IMR-90 (cell line): ENCODE results near the gene MOB1B. TPM values are rescaled to one million over a fixed set of nuclear protein-coding genes. Genes with fewer than 3 reads are reported as not detected.

Source experiments
- ATAC-seq: fragments of 200-7000 bp; cut with Tn5 transposase; 2 replicates; pipeline ENCODE4 v1.9.1; 2020; ENCODE audit warnings: low read depth, mild to moderate bottlenecking, moderate library complexity
- BruUV-seq: library from RNA; stranded (reverse); fragments of 400-500 nt; replicated peaks from 2 replicates; lab custom pipeline; 2021; lab: Mats Ljungman, UMichigan
- CTCF ChIA-PET: fragments of 300-600 bp; formaldehyde crosslinking; extraction: SDS; loops from one replicate; lab custom pipeline; 2021; ENCODE audit warnings: antibody characterized with exemption; lab: Yijun Ruan, JAX
- POLR2A ChIA-PET: fragments of 300-600 bp; sonication (Branson Sonifier 250); formaldehyde crosslinking; loops from one replicate; lab custom pipeline; 2022; ENCODE audit warnings: antibody characterized with exemption; ENCODE audit not compliant: unreplicated experiment; lab: Charles Lee
- DNase-seq: peaks from one replicate; pipeline ENCODE4 v3.0.0; 2013
- H2AFZ ChIP-seq: replicated peaks from 2 replicates; pipeline ENCODE3; 2013; ENCODE audit warnings: low read length, mild to moderate bottlenecking; ENCODE audit not compliant: poor library complexity
- H2AK5ac ChIP-seq: 2 replicates; pipeline ENCODE4 v1.6.1; 2013; ENCODE audit warnings: low read depth, low read length, inconsistent platforms
- H2AK9ac ChIP-seq: replicated peaks from 2 replicates; pipeline ENCODE3; 2013; ENCODE audit warnings: mild to moderate bottlenecking, low read depth, low read length, moderate library complexity; ENCODE audit not compliant: poor library complexity
- H2BK120ac ChIP-seq: 2 replicates; pipeline ENCODE4 v1.6.1; 2013; ENCODE audit warnings: low read depth, low read length, inconsistent platforms
- H2BK15ac ChIP-seq: 3 replicates; pipeline ENCODE4 v1.6.1; 2013; ENCODE audit warnings: low read depth, low read length, inconsistent platforms
- H2BK20ac ChIP-seq: 2 replicates; pipeline ENCODE4 v1.6.1; 2013; ENCODE audit warnings: low read depth, mild to moderate bottlenecking, inconsistent platforms, low read length, moderate library complexity
- H2BK5ac ChIP-seq: 2 replicates; pipeline ENCODE4 v1.6.1; 2013; ENCODE audit warnings: mild to moderate bottlenecking, low read depth, low read length, inconsistent platforms; ENCODE audit not compliant: poor library complexity, severe bottlenecking
- H3K14ac ChIP-seq: replicated peaks from 2 replicates; pipeline ENCODE4 v1.6.1; 2013; ENCODE audit warnings: low read depth, low read length, inconsistent platforms
- H3K18ac ChIP-seq: 2 replicates; pipeline ENCODE4 v1.6.1; 2013; ENCODE audit warnings: low read depth, low read length, control low read depth
- H3K23ac ChIP-seq: 2 replicates; pipeline ENCODE4 v1.6.1; 2013; ENCODE audit warnings: low read depth, low read length, inconsistent platforms
- H3K27ac ChIP-seq: 2 replicates; pipeline ENCODE4 v1.5.1; 2013; ENCODE audit warnings: mild to moderate bottlenecking, control low read depth, low read length; ENCODE audit not compliant: insufficient read depth
- H3K27me3 ChIP-seq: 2 replicates; pipeline ENCODE4 v1.6.1; 2013; ENCODE audit warnings: low read length; ENCODE audit not compliant: control insufficient read depth, insufficient read depth
- H3K36me3 ChIP-seq: 2 replicates; pipeline ENCODE4 v1.6.1; 2013; ENCODE audit warnings: low read length, mixed read lengths; ENCODE audit not compliant: control insufficient read depth, insufficient read depth
- H3K4ac ChIP-seq: 2 replicates; pipeline ENCODE4 v1.6.1; 2013; ENCODE audit warnings: low read depth, low read length, inconsistent platforms
- H3K4me1 ChIP-seq: 2 replicates; pipeline ENCODE4 v1.6.1; 2013; ENCODE audit warnings: low read length, mixed read lengths; ENCODE audit not compliant: control insufficient read depth, insufficient read depth
- H3K4me2 ChIP-seq: 2 replicates; pipeline ENCODE4 v1.6.1; 2013; ENCODE audit warnings: low read depth, mild to moderate bottlenecking, control low read depth, low read length, moderate library complexity
- H3K4me3 ChIP-seq: 2 replicates; pipeline ENCODE4 v1.5.1; 2013; ENCODE audit warnings: low read depth, mild to moderate bottlenecking, control low read depth, low read length, moderate library complexity; ENCODE audit not compliant: insufficient read depth
- H3K56ac ChIP-seq: 2 replicates; pipeline ENCODE4 v1.6.1; 2013; ENCODE audit warnings: low read length, inconsistent platforms; ENCODE audit not compliant: insufficient read depth; ENCODE audit errors: extremely low read depth
- H3K79me1 ChIP-seq, 2 experiments: 2 replicates each; pipeline ENCODE4 v1.6.1; 2013; ENCODE audit warnings: low read length in 2 of 2, inconsistent platforms in 1 of 2, low read depth in 1 of 2
- H3K9ac ChIP-seq: 2 replicates; pipeline ENCODE4 v1.6.1; 2013; ENCODE audit warnings: low read depth, low read length, control low read depth
- H3K9me1 ChIP-seq: 2 replicates; pipeline ENCODE4 v1.6.1; 2013; ENCODE audit warnings: low read length, inconsistent platforms; ENCODE audit not compliant: insufficient read depth
- H3K9me3 ChIP-seq: 2 replicates; pipeline ENCODE4 v1.6.1; 2013; ENCODE audit warnings: low read length; ENCODE audit not compliant: control insufficient read depth, insufficient read depth
- H4K20me1 ChIP-seq: 2 replicates; pipeline ENCODE4 v1.6.1; 2013; ENCODE audit warnings: low read length, inconsistent platforms; ENCODE audit not compliant: insufficient read depth
- H4K5ac ChIP-seq: 2 replicates; pipeline ENCODE4 v1.6.1; 2013; ENCODE audit warnings: mild to moderate bottlenecking, low read depth, low read length, control low read depth
- H4K8ac ChIP-seq, 2 experiments: 2 replicates each; pipeline ENCODE4 v1.6.1; 2013; ENCODE audit warnings: low read depth in 2 of 2, low read length in 2 of 2, control low read depth in 1 of 2, inconsistent platforms in 1 of 2
- H4K91ac ChIP-seq: 2 replicates; pipeline ENCODE4 v1.6.1; 2013; ENCODE audit warnings: low read depth, low read length, inconsistent platforms; ENCODE audit not compliant: insufficient read depth
- CEBPB ChIP-seq: IDR thresholded peaks from 2 replicates; pipeline ENCODE4 v1.6.1; 2012; ENCODE audit warnings: low read depth, low read length, improper control_type of control experiment
- CHD1 ChIP-seq: IDR thresholded peaks from 2 replicates; pipeline ENCODE4 v1.6.1; 2012; ENCODE audit warnings: low read depth, low read length, improper control_type of control experiment
- ELK1 ChIP-seq: fragments of 150-350 bp; IDR thresholded peaks from 2 replicates; pipeline ENCODE4 v1.6.1; 2016; ENCODE audit warnings: low read depth, mild to moderate bottlenecking, low read length, moderate library complexity, borderline replicate concordance
- MAFK ChIP-seq: IDR thresholded peaks from 2 replicates; pipeline ENCODE4 v1.6.1; 2012; ENCODE audit warnings: low read depth, low read length, improper control_type of control experiment
- MAZ ChIP-seq: IDR thresholded peaks from 2 replicates; pipeline ENCODE4 v1.6.1; 2012; ENCODE audit warnings: low read depth, mild to moderate bottlenecking, low read length, improper control_type of control experiment, moderate library complexity, borderline replicate concordance
- MXI1 ChIP-seq: IDR thresholded peaks from 2 replicates; pipeline ENCODE4 v1.6.1; 2012; ENCODE audit warnings: low read depth, mild to moderate bottlenecking, low read length, moderate library complexity, borderline replicate concordance
- NFE2L2 ChIP-seq: fragments of 150-350 bp; IDR thresholded peaks from 2 replicates; pipeline ENCODE4 v1.6.1; 2016; ENCODE audit warnings: low read depth, mild to moderate bottlenecking, low read length
- POLR2A ChIP-seq: IDR thresholded peaks from 2 replicates; pipeline ENCODE4 v1.6.1; 2012; ENCODE audit warnings: mild to moderate bottlenecking, low read depth, low read length
- RAD21 ChIP-seq: IDR thresholded peaks from 2 replicates; pipeline ENCODE4 v1.6.1; 2012; ENCODE audit warnings: low read length, improper control_type of control experiment
- RCOR1 ChIP-seq: IDR thresholded peaks from 2 replicates; pipeline ENCODE4 v1.6.1; 2012; ENCODE audit warnings: mild to moderate bottlenecking, low read length, improper control_type of control experiment; ENCODE audit not compliant: insufficient replicate concordance
- RFX5 ChIP-seq: IDR thresholded peaks from 2 replicates; pipeline ENCODE4 v1.8.0; 2012; ENCODE audit warnings: low read depth, mild to moderate bottlenecking, low read length, moderate library complexity
- SMC3 ChIP-seq: fragments of 150-350 bp; IDR thresholded peaks from 2 replicates; pipeline ENCODE4 v1.6.1; 2016; ENCODE audit warnings: low read depth, mild to moderate bottlenecking, antibody characterized with exemption, low read length, moderate library complexity
- USF2 ChIP-seq: fragments of 150-350 bp; IDR thresholded peaks from 2 replicates; pipeline ENCODE4 v1.6.1; 2017; ENCODE audit warnings: mild to moderate bottlenecking, antibody characterized with exemption, low read length, low read depth
- WGBS, 2 experiments: methylation state at CpG; one replicate each; pipeline versions ENCODE4 v1.1.5 to v1.1.7; 2013; ENCODE audit warnings: missing lambda C conversion rate in 2 of 2; ENCODE audit not compliant: insufficient read length in 1 of 2; ENCODE audit errors: extremely low coverage in 2 of 2; 5-methylcytosine and 5-hydroxymethylcytosine counted together
- dilution Hi-C: fragments of 300-500 bp; cut with HindIII; formaldehyde crosslinking; loops from one replicate; pipeline ENCODE4 v1.14.3; 2018; ENCODE audit warnings: low sequenced_read_pairs; ENCODE audit not compliant: unreplicated experiment
- in situ Hi-C: fragments of 300-500 bp; cut with MboI; formaldehyde crosslinking; loops from 3 replicates; pipeline ENCODE4 v1.14.3; 2019; ENCODE audit warnings: low sequenced_read_pairs, inconsistent platforms, mixed read lengths
- intact Hi-C: fragments of 100-400 bp; cut with micrococcal nuclease; formaldehyde crosslinking; loops from 2 replicates; pipeline ENCODE4 v1.10.0; 2022
- polyA plus RNA-seq, 3 experiments: library from polyadenylated mRNA; depleted of rRNA; stranded (reverse); fragments of >200 nt; gene quantifications; 2 replicates each; pipeline ENCODE4 v1.2.3, GENCODE V29; 2012; ENCODE audit warnings: low replicate concordance in 1 of 3
- total RNA-seq: library from RNA; depleted of rRNA; stranded (reverse); fragments of >200 nt; gene quantifications from 2 replicates; pipeline ENCODE4 v1.2.3, GENCODE V29; 2012
- TF ChIP-seq, protein P1 (sequence below): conservative IDR thresholded peaks from 2 replicates; pipeline ENCODE4 v1.5.1; 2012; ENCODE audit warnings: mild to moderate bottlenecking, low read depth, low read length, improper control_type of control experiment

The MOB1B gene
- total and polyA plus RNA-seq, 2 of the 4 experiments (the other 2 are of a cell fraction), result 5.7 to 6.8 TPM

GRCh38 chr4:70915874-70916559 is 13.8 kb downstream of the MOB1B start:
- 88% methylated on average over 1 of the region's 8 CpGs; no CpG with 5 or more reads in 1 of the 2 experiments for WGBS, 2 experiments
- Histone ChIP-seq H4K91ac (peak overlapping the region; percentile 80), H3K56ac (peak overlapping the region; percentile 81; the same call in 1 of the 2 replicates), H3K9ac (peak overlapping the region; percentile 69), H2AK5ac (peak overlapping the region; percentile 97), H2BK5ac (peak overlapping the region; percentile 90), H2BK20ac (peak overlapping the region; percentile 4; the same call in 1 of the 2 replicates), H3K27me3 (no peaks in the 10 kb centered on the region), H4K20me1 (peaks cover 13% of the 10 kb centered on the region; the same call in 1 of the 2 replicates), H2AK9ac (peak overlapping the region; percentile 73), H3K9me1 (peaks cover 3% of the 10 kb centered on the region; the same call in 1 of the 2 replicates), H3K14ac (peak overlapping the region; percentile 62), H3K79me1 (peaks cover 8 to 45% of the 10 kb centered on the region in 2 experiments; a peak in 3 of 4 replicates), H3K4me2 (peak overlapping the region; percentile 93), H3K4me1 (peaks cover 6% of the 10 kb centered on the region), H4K8ac (peak overlapping the region; percentile 75 to 81), H2BK120ac (peak overlapping the region; percentile 75), H2AFZ (no peak overlapping the region), H3K36me3 (peaks cover 3% of the 10 kb centered on the region; the same call in 1 of the 2 replicates), H3K18ac (peak overlapping the region; percentile 94), H3K4ac (peak overlapping the region; percentile 76), H3K4me3 (no peak overlapping the region), H3K9me3 (no peaks in the 10 kb centered on the region), H2BK15ac (peak overlapping the region; percentile 54; the same call in 1 of the 3 replicates), H3K23ac (peak overlapping the region; percentile 68), H3K27ac (peak overlapping the region; percentile 78), H4K5ac (peak overlapping the region; percentile 64; the same call in 1 of the 2 replicates)
- ATAC-seq (no peak), DNase-seq (no peak)
- dilution Hi-C loops, result no loop called here
- TF ChIP-seq MAZ (no peak), RAD21 (no peak), USF2 (no peak), POLR2A (no peak), RFX5 (no peak), CEBPB (no peak), MXI1 (no peak), ELK1 (no peak), MAFK (no peak), NFE2L2 (no peak), RCOR1 (no peak), CHD1 (no peak), SMC3 (no peak)
- TF ChIP-seq, protein P1, sequence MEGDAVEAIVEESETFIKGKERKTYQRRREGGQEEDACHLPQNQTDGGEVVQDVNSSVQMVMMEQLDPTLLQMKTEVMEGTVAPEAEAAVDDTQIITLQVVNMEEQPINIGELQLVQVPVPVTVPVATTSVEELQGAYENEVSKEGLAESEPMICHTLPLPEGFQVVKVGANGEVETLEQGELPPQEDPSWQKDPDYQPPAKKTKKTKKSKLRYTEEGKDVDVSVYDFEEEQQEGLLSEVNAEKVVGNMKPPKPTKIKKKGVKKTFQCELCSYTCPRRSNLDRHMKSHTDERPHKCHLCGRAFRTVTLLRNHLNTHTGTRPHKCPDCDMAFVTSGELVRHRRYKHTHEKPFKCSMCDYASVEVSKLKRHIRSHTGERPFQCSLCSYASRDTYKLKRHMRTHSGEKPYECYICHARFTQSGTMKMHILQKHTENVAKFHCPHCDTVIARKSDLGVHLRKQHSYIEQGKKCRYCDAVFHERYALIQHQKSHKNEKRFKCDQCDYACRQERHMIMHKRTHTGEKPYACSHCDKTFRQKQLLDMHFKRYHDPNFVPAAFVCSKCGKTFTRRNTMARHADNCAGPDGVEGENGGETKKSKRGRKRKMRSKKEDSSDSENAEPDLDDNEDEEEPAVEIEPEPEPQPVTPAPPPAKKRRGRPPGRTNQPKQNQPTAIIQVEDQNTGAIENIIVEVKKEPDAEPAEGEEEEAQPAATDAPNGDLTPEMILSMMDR, result no peak
- intact Hi-C loops, result loop anchor here (2.0 kb wide), 1 partner anchor 77 kb away; the partner anchor contains the start of gene GRSF1
- CTCF ChIA-PET, result interaction anchor here (0.6 to 0.8 kb wide), 2 partner anchors 21 to 314 kb away, joined by 3 read pairs; no protein-coding TSS in a partner anchor
- POLR2A ChIA-PET, result no interaction called here
- in situ Hi-C loops, result no loop called here
- no TSS peak for BruUV-seq
